Measurements from ENCODE around the gene LAMA2.

Gene LAMA2

GRCh38 chr6:129098061-129098553, 215.2 kb downstream of the LAMA2 start:
- TF ChIP-seq CTCF (IDR thresholded peaks at IDR 0.05; ENCODE audit: extremely low read depth, missing control alignments): no peak
- DNase-seq (ENCODE audit: low spot score): no peak

GRCh38 chr6:129099696-129100095, 216.8 kb downstream of the LAMA2 start:
- DNase-seq (ENCODE audit: low spot score): no peak
- no peak for TF ChIP-seq CTCF (IDR thresholded peaks at IDR 0.05; ENCODE audit: extremely low read depth, missing control alignments)

GRCh38 chr6:129100164-129100563, 217.2 kb downstream of the LAMA2 start:
- no peak for DNase-seq (ENCODE audit: low spot score)
- no peak for TF ChIP-seq CTCF (IDR thresholded peaks at IDR 0.05; ENCODE audit: extremely low read depth, missing control alignments)

- no peak for DNase-seq (ENCODE audit: low spot score)
- TF ChIP-seq CTCF (IDR thresholded peaks at IDR 0.05; ENCODE audit: extremely low read depth, missing control alignments): no peak
Observed at GRCh38 chr6:129102741-129103140, 219.8 kb downstream of the LAMA2 start.

- no peak for TF ChIP-seq CTCF (IDR thresholded peaks at IDR 0.05; ENCODE audit: extremely low read depth, missing control alignments)
- no peak for DNase-seq (ENCODE audit: low spot score)
Observed at GRCh38 chr6:129104131-129104530, 221.2 kb downstream of the LAMA2 start.

- TF ChIP-seq CTCF (IDR thresholded peaks at IDR 0.05; ENCODE audit: extremely low read depth, missing control alignments): no peak
- DNase-seq (ENCODE audit: low spot score): no peak
Observed at GRCh38 chr6:129104560-129104959, 221.6 kb downstream of the LAMA2 start.

GRCh38 chr6:129105035-129105434, 222.1 kb downstream of the LAMA2 start:
- no peak for TF ChIP-seq CTCF (IDR thresholded peaks at IDR 0.05; ENCODE audit: extremely low read depth, missing control alignments)

More at GRCh38 chr6:129105035-129105434, 222.1 kb downstream of the LAMA2 start:
- DNase-seq (ENCODE audit: low spot score): no peak
